MCF 10A (cell line): ENCODE data around the gene MRPS34. TPM values are rescaled to one million over a fixed set of nuclear protein-coding genes. Genes with fewer than 3 reads are reported as not detected.

Experiments used
- BruUV-seq: library from RNA; stranded (reverse); fragments of 400-500 nt; replicated peaks from 2 replicates; lab custom pipeline; 2021; lab: Mats Ljungman, UMichigan
- CTCF ChIA-PET: fragments of 300-600 bp; sonication (Branson Sonifier 250); formaldehyde crosslinking; extraction: SDS; loops from one replicate; lab custom pipeline; 2021; ENCODE audit warnings: antibody characterized with exemption, inconsistent platforms; lab: Yijun Ruan, JAX
- POLR2A ChIA-PET: fragments of 300-600, 350-650 bp; sonication (Branson Sonifier 250); formaldehyde crosslinking; extraction: SDS; loops from one replicate; lab custom pipeline; 2020; ENCODE audit warnings: antibody characterized with exemption, inconsistent platforms; lab: Yijun Ruan, JAX
- DNase-seq: peaks from one replicate; pipeline ENCODE4 v3.0.0-alpha.2; 2018; ENCODE audit not compliant: unreplicated experiment
- H3K27ac Mint-ChIP-seq: one replicate; pipeline ENCODE4 v1.8.0; 2022; ENCODE audit warnings: mild to moderate bottlenecking, low read depth, mixed read lengths; ENCODE audit not compliant: unreplicated experiment
- H3K27me3 Mint-ChIP-seq: one replicate; pipeline ENCODE4 v1.8.0; 2022; ENCODE audit warnings: mixed read lengths; ENCODE audit not compliant: insufficient read depth, unreplicated experiment
- H3K36me3 Mint-ChIP-seq: one replicate; pipeline ENCODE4 v1.8.0; 2022; ENCODE audit warnings: mild to moderate bottlenecking, moderate library complexity, mixed read lengths; ENCODE audit not compliant: insufficient read depth, unreplicated experiment
- H3K4me1 Mint-ChIP-seq: one replicate; pipeline ENCODE4 v1.8.0; 2022; ENCODE audit warnings: mixed read lengths; ENCODE audit not compliant: insufficient read depth, unreplicated experiment
- H3K4me3 Mint-ChIP-seq: one replicate; pipeline ENCODE4 v1.8.0; 2022; ENCODE audit warnings: mild to moderate bottlenecking, moderate library complexity, mixed read lengths; ENCODE audit not compliant: unreplicated experiment
- H3K9me3 Mint-ChIP-seq: one replicate; pipeline ENCODE4 v1.8.0; 2022; ENCODE audit warnings: mixed read lengths; ENCODE audit not compliant: unreplicated experiment
- CTCF ChIP-seq: fragments of 200-600 bp; IDR thresholded peaks from one replicate; pipeline ENCODE4 v1.8.0; 2022; ENCODE audit warnings: antibody characterized with exemption, mild to moderate bottlenecking; ENCODE audit not compliant: unreplicated experiment
- intact Hi-C: fragments of 100-400 bp; cut with micrococcal nuclease; formaldehyde crosslinking; loops from 2 replicates; pipeline ENCODE4 v1.14.1; 2022
- total RNA-seq: library from RNA; stranded (reverse); gene quantifications from 2 replicates; pipeline ENCODE4 v1.2.3, GENCODE V29; 2022

MRPS34 gene
- total RNA-seq, 1 experiment from 2014 or later, result 102 TPM

GRCh38 chr16:1770328-1771187 lies 2.4 kb downstream of the MRPS34 start:
- peaks cover 65% of the 10 kb centered on the region for H3K36me3 Mint-ChIP-seq
- peaks cover 7% of the 10 kb centered on the region for H3K4me1 Mint-ChIP-seq
- H3K27ac Mint-ChIP-seq, result peak overlapping the region; percentile 66
- peak overlapping the region; percentile 80 for H3K4me3 Mint-ChIP-seq
- no peaks in the 10 kb centered on the region for H3K9me3 Mint-ChIP-seq
- intact Hi-C loops, result loop anchor here (1.0 to 2.0 kb wide), 2 partner anchors 26 to 63 kb away; no protein-coding TSS in a partner anchor
- TF ChIP-seq CTCF, result no peak
- POLR2A ChIA-PET, result interaction anchor here (0.7 to 7.7 kb wide), 12 partner anchors 11 to 189 kb away, joined by 3 to 137 read pairs (median 12); partner anchors contain the start of genes JPT2, MAPK8IP3, NDUFB10 and NUBP2
- CTCF ChIA-PET, result interaction anchor here (0.7 to 1.0 kb wide), 2 partner anchors 24 to 25 kb away, joined by 3 to 4 read pairs; no protein-coding TSS in a partner anchor
- peak; percentile 65 for DNase-seq
- no peaks in the 10 kb centered on the region for H3K27me3 Mint-ChIP-seq
- BruUV-seq, result TSS peak; percentile 25

- BruUV-seq, result no TSS peak
- POLR2A ChIA-PET, result interaction anchor here (0.7 to 7.7 kb wide), 11 partner anchors 12 to 190 kb away, joined by 3 to 137 read pairs (median 18); partner anchors contain the start of genes JPT2, MAPK8IP3, NDUFB10 and NUBP2
- Mint-ChIP-seq H3K27ac (peak overlapping the region; percentile 66), H3K4me1 (peaks cover 7% of the 10 kb centered on the region), H3K36me3 (peaks cover 68% of the 10 kb centered on the region), H3K4me3 (peak overlapping the region; percentile 80), H3K27me3 (no peaks in the 10 kb centered on the region), H3K9me3 (no peaks in the 10 kb centered on the region)
- DNase-seq, result no peak
- CTCF ChIA-PET, result interaction anchor here (0.6 to 1.0 kb wide), 2 partner anchors 24 to 62 kb away, joined by 3 to 4 read pairs; no protein-coding TSS in a partner anchor
- no peak for TF ChIP-seq CTCF
- intact Hi-C loops, result loop anchor here (2.0 kb wide), 1 partner anchor 25 kb away; no protein-coding TSS in a partner anchor
Measured at GRCh38 chr16:1769402-1770300, 3.3 kb downstream of the MRPS34 start.

DNA sequence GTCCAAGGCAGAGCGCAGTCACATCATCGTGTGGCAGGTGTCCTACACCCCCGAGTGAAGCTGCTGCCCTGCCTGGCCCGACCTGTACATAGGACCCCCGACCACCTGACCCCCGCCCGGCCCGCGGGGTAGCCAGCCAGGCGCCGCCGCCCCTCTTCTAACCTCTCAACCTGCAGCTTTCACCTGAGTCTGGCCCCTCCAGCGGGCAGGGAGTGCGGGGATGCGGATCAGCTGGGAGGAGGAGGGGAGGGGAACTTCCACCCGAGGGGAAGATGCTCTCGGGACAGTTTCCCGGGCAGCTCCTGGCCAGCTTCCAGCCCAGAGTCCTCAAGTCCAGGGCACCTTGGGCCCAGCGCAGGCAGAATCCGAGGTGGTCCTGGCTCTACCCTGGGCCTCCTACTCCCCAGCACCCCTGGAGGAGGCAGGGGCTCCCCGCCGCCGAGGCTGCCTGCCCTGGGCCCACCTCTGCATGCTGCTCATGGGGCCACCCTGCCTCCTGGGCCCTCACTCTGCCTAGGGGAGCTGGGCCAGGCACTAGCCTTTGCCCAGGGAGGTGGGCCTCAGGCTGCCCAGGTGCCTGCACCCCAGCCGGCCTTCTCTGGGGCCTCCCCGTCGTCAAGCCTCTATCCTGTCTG lies 4.0 kb downstream of the MRPS34 start:
- no peaks in the 10 kb centered on the region for H3K27me3 Mint-ChIP-seq
- intact Hi-C loops, result no loop called here
- H3K27ac Mint-ChIP-seq, result no peak overlapping the region
- no peaks in the 10 kb centered on the region for H3K9me3 Mint-ChIP-seq
- H3K4me1 Mint-ChIP-seq, result peaks cover 7% of the 10 kb centered on the region
- peaks cover 74% of the 10 kb centered on the region for H3K36me3 Mint-ChIP-seq
- H3K4me3 Mint-ChIP-seq, result no peak overlapping the region
- ChIA-PET CTCF (interaction anchor here (0.6 kb wide), 1 partner anchor 61 kb away, joined by 3 read pairs; no protein-coding TSS in a partner anchor), POLR2A (interaction anchor here (0.6 to 7.7 kb wide), 6 partner anchors 13 to 348 kb away, joined by 3 to 137 read pairs (median 15); partner anchors contain the start of genes MAPK8IP3, NUBP2, SPSB3 and UQCC4)
- TF ChIP-seq CTCF, result no peak
- BruUV-seq, result no TSS peak
- DNase-seq, result no peak
